A549 (cell line): ENCODE data around the gene KREMEN1. TPM values are rescaled to one million over a fixed set of nuclear protein-coding genes. Genes with fewer than 3 reads are reported as not detected.

ENCODE experiments used
- ATAC-seq, 2 experiments: fragments of 200-7000 bp in 1 of 2; fragments of >200 bp in 1 of 2; cut with Nextera tagmentation in 1 of 2; cut with Tn5 transposase in 1 of 2; 3 replicates each; pipeline versions ENCODE4 v1.8.0 to v1.9.1; 2018 to 2020; ENCODE audit warnings: mild to moderate bottlenecking in 1 of 2, moderate library complexity in 1 of 2
- CTCF ChIA-PET: fragments of 300-600 bp; sonication (Branson Sonifier 250); formaldehyde crosslinking; extraction: SDS; loops from one replicate; lab custom pipeline; 2021; ENCODE audit warnings: antibody characterized with exemption, inconsistent platforms; lab: Yijun Ruan, JAX
- POLR2A ChIA-PET: fragments of 350-600 bp; formaldehyde crosslinking; extraction: SDS; loops from one replicate; lab custom pipeline; 2021; ENCODE audit warnings: antibody characterized with exemption, inconsistent platforms; lab: Yijun Ruan, JAX
- DNase-seq, 2 experiments: peaks; one replicate each; pipeline versions ENCODE4 v3.0.0 to v3.0.0-alpha.2; 2011 to 2016; ENCODE audit warnings: low read depth in 1 of 2, low spot score in 1 of 2
- FAIRE-seq: peaks from 2 replicates; lab custom pipeline; 2011; peaks lifted over from hg19 to GRCh38; lab: Jason Lieb, UNC
- H3K27ac ChIP-seq, 2 experiments: fragments of >200 bp; sonication (Bioruptor Twin); formaldehyde crosslinking; 3 replicates each; pipeline ENCODE4 v1.5.1; 2016 to 2017
- H3K4me1 ChIP-seq: fragments of >200 bp; sonication (Bioruptor Twin); formaldehyde crosslinking; 3 replicates; pipeline ENCODE4 v1.6.1; 2016
- H3K4me2 ChIP-seq: fragments of >200 bp; sonication (Bioruptor Twin); formaldehyde crosslinking; 3 replicates; pipeline ENCODE4 v1.6.1; 2016
- H3K4me3 ChIP-seq: fragments of >200 bp; sonication (Bioruptor Twin); formaldehyde crosslinking; 3 replicates; pipeline ENCODE4 v1.5.1; 2016
- H3K9me3 ChIP-seq: fragments of >200 bp; sonication (Bioruptor Twin); formaldehyde crosslinking; 3 replicates; pipeline ENCODE4 v1.6.1; 2016
- BHLHE40 ChIP-seq: IDR thresholded peaks from 2 replicates; pipeline ENCODE4 v1.6.1; 2012; ENCODE audit warnings: low read depth, low read length, inconsistent platforms
- CBX2 ChIP-seq: fragments of 200-600 bp; sonication (generic); IDR thresholded peaks from 2 replicates; pipeline ENCODE4 v1.6.1; 2016; ENCODE audit warnings: low read depth, mild to moderate bottlenecking, borderline replicate concordance
- CEBPB ChIP-seq, 2 experiments: fragments of >200 bp in 1 of 2; sonication (Bioruptor Twin) in 1 of 2; formaldehyde crosslinking in 1 of 2; IDR thresholded peaks; 2 replicates each; pipeline ENCODE4 v1.6.1; 2012 to 2016
- CHD2 ChIP-seq: fragments of 150-350 bp; IDR thresholded peaks from 2 replicates; pipeline ENCODE4 v1.6.1; 2014; ENCODE audit warnings: low read length; ENCODE audit not compliant: partially characterized antibody
- EHF ChIP-seq: fragments of 250-450 bp; sonication (Bioruptor Pico); IDR thresholded peaks from 2 replicates; pipeline ENCODE4 v1.5.0; 2020; ENCODE audit warnings: mild to moderate bottlenecking
- EP300 ChIP-seq, 2 experiments: fragments of >200 bp; sonication (Bioruptor Twin); formaldehyde crosslinking; IDR thresholded peaks; 2 replicates in 1 of 2; 3 replicates in 1 of 2; pipeline ENCODE4 v1.6.1; 2016 to 2017
- HEYL ChIP-seq: fragments of 250-450 bp; sonication (Bioruptor Pico); IDR thresholded peaks from 2 replicates; pipeline ENCODE4 v1.8.0; 2021; ENCODE audit warnings: mild to moderate bottlenecking, moderate library complexity
- HOXB5 ChIP-seq: fragments of 250-450 bp; sonication (Bioruptor Pico); IDR thresholded peaks from 2 replicates; pipeline ENCODE4 v1.5.0; 2020; ENCODE audit warnings: mild to moderate bottlenecking, moderate library complexity
- MAX ChIP-seq: IDR thresholded peaks from 2 replicates; pipeline ENCODE4 v1.6.1; 2012
- REST ChIP-seq: fragments of 200-600 bp; sonication (generic); IDR thresholded peaks from 2 replicates; pipeline ENCODE4 v1.6.1; 2016; ENCODE audit warnings: antibody characterized with exemption, mild to moderate bottlenecking, moderate library complexity
- RFX5 ChIP-seq: fragments of 450-650 bp; IDR thresholded peaks from 2 replicates; pipeline ENCODE4 v1.7.1; 2014; ENCODE audit warnings: antibody characterized with exemption, mild to moderate bottlenecking, moderate library complexity
- TFCP2L1 ChIP-seq: fragments of 250-450 bp; sonication (Bioruptor Pico); IDR thresholded peaks from 2 replicates; pipeline ENCODE4 v1.5.0; 2021; ENCODE audit warnings: mild to moderate bottlenecking
- TP53 ChIP-seq: fragments of 250-450 bp; sonication (Bioruptor Pico); IDR thresholded peaks from 2 replicates; pipeline ENCODE4 v1.5.0; 2021; ENCODE audit warnings: mild to moderate bottlenecking, moderate library complexity
- ZFP36 ChIP-seq: fragments of 450-650 bp; IDR thresholded peaks from 2 replicates; pipeline ENCODE4 v1.6.1; 2014; ENCODE audit warnings: borderline replicate concordance; ENCODE audit not compliant: partially characterized antibody
- ZNF302 ChIP-seq: fragments of 250-450 bp; sonication (Bioruptor Pico); IDR thresholded peaks from 2 replicates; pipeline ENCODE4 v1.9.0; 2021; ENCODE audit warnings: inconsistent platforms, mild to moderate bottlenecking, moderate library complexity
- ZSCAN20 ChIP-seq: fragments of 250-450 bp; sonication (Bioruptor Pico); IDR thresholded peaks from 2 replicates; pipeline ENCODE4 v1.8.0; 2022; ENCODE audit warnings: mild to moderate bottlenecking, moderate library complexity
- WGBS: methylation state at CpG from one replicate; pipeline ENCODE4 v1.1.6; 2017; ENCODE audit errors: missing lambda C conversion rate; 5-methylcytosine and 5-hydroxymethylcytosine counted together
- polyA plus RNA-seq, 4 experiments: library from polyadenylated mRNA; depleted of rRNA in 3 of 4; stranded (reverse); fragments of >200 nt; fragmentation: RNase III in 1 of 4; extraction: RNeasy Plus Mini Kit Qiagen cat#74134 plus additional on column Dnase treatment in 1 of 4; gene quantifications; 2 replicates in 3 of 4; 3 replicates in 1 of 4; pipeline ENCODE4 v1.2.3, GENCODE V29; 2011 to 2017
- TF ChIP-seq, protein P1 (sequence below): IDR thresholded peaks from 2 replicates; pipeline ENCODE4 v1.6.1; 2012
- TF ChIP-seq, protein P2 (sequence below): fragments of >200 bp; sonication (Bioruptor Twin); formaldehyde crosslinking; IDR thresholded peaks from 3 replicates; pipeline ENCODE4 v1.5.1; 2016

The KREMEN1 gene
- polyA plus RNA-seq, 2 of the 4 experiments (the other 2 are of a cell fraction): 1.7 to 2.5 TPM

GRCh38 chr22:29124777-29125442, 52.1 kb downstream of the KREMEN1 start (continued):
- no peak for TF ChIP-seq HEYL (CRISPR knock-in tag)
- TF ChIP-seq TFCP2L1 (CRISPR knock-in tag): no peak
- TF ChIP-seq, protein P1, sequence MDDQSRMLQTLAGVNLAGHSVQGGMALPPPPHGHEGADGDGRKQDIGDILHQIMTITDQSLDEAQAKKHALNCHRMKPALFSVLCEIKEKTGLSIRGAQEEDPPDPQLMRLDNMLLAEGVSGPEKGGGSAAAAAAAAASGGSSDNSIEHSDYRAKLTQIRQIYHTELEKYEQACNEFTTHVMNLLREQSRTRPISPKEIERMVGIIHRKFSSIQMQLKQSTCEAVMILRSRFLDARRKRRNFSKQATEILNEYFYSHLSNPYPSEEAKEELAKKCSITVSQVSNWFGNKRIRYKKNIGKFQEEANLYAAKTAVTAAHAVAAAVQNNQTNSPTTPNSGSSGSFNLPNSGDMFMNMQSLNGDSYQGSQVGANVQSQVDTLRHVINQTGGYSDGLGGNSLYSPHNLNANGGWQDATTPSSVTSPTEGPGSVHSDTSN: no peak
- no peak for TF ChIP-seq EP300 (IDR thresholded peaks at IDR 0.05)
- no peak for TF ChIP-seq MAX

GRCh38 chr22:29125443-29125778, 52.6 kb downstream of the KREMEN1 start:
- WGBS: 31% methylated on average over 2 of the region's 2 CpGs
- ChIA-PET POLR2A (no interaction called here), CTCF (no interaction called here)
- no peak overlapping the region for H3K27ac ChIP-seq
- H3K9me3 ChIP-seq: no peaks in the 10 kb centered on the region
- DNase-seq (no peak), FAIRE-seq (no peak), ATAC-seq (no peak)
- TF ChIP-seq, protein P2, sequence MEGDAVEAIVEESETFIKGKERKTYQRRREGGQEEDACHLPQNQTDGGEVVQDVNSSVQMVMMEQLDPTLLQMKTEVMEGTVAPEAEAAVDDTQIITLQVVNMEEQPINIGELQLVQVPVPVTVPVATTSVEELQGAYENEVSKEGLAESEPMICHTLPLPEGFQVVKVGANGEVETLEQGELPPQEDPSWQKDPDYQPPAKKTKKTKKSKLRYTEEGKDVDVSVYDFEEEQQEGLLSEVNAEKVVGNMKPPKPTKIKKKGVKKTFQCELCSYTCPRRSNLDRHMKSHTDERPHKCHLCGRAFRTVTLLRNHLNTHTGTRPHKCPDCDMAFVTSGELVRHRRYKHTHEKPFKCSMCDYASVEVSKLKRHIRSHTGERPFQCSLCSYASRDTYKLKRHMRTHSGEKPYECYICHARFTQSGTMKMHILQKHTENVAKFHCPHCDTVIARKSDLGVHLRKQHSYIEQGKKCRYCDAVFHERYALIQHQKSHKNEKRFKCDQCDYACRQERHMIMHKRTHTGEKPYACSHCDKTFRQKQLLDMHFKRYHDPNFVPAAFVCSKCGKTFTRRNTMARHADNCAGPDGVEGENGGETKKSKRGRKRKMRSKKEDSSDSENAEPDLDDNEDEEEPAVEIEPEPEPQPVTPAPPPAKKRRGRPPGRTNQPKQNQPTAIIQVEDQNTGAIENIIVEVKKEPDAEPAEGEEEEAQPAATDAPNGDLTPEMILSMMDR: no peak
- no peak for TF ChIP-seq HOXB5 (CRISPR knock-in tag)
- no peak for TF ChIP-seq ZSCAN20
- no peak overlapping the region for H3K4me3 ChIP-seq
- no peaks in the 10 kb centered on the region for H3K4me1 ChIP-seq
- no peak overlapping the region for H3K4me2 ChIP-seq

GRCh38 chr22:29125844-29126243, 53.0 kb downstream of the KREMEN1 start:
- ChIA-PET CTCF (no interaction called here), POLR2A (no interaction called here)
- Histone ChIP-seq H3K4me3 (no peak overlapping the region), H3K27ac (no peak overlapping the region), H3K4me2 (no peak overlapping the region), H3K9me3 (no peaks in the 10 kb centered on the region), H3K4me1 (no peaks in the 10 kb centered on the region)
- DNase-seq: no peak
- ATAC-seq: no peak
- WGBS: 78% methylated on average over 5 of the region's 5 CpGs
- TF ChIP-seq TP53 (no peak), BHLHE40 (no peak), ZNF302 (CRISPR knock-in tag) (no peak), EHF (CRISPR knock-in tag) (no peak), CHD2 (no peak), ZFP36 (no peak), CBX2 (no peak), RFX5 (no peak), REST (no peak), CEBPB (IDR thresholded peaks at IDR 0.05) (no peak)
- no peak for FAIRE-seq
